Neural crest cell (in vitro differentiated cells): Measurements from ENCODE around the gene CYP26C1. TPM values are rescaled to one million over a fixed set of nuclear protein-coding genes. Genes with fewer than 3 reads are reported as not detected.

Experiments used
- DNase-seq: peaks from one replicate; pipeline ENCODE4 v3.0.0; 2021; ENCODE audit warnings: low read depth, mixed read lengths, low spot score
- H3K27ac Mint-ChIP-seq: one replicate; pipeline ENCODE4 v1.8.0; 2021; ENCODE audit warnings: mild to moderate bottlenecking, mixed read lengths; ENCODE audit not compliant: unreplicated experiment
- H3K27me3 Mint-ChIP-seq: 2 replicates; pipeline ENCODE4 v1.8.0; 2021; ENCODE audit warnings: low read depth, mild to moderate bottlenecking, mixed read lengths
- H3K36me3 Mint-ChIP-seq: 2 replicates; pipeline ENCODE4 v1.8.0; 2021; ENCODE audit warnings: low read depth, mild to moderate bottlenecking, mixed read lengths
- H3K4me1 Mint-ChIP-seq: 2 replicates; pipeline ENCODE4 v1.8.0; 2021; ENCODE audit warnings: mixed read lengths
- H3K4me3 Mint-ChIP-seq: one replicate; pipeline ENCODE4 v1.8.0; 2021; ENCODE audit warnings: mild to moderate bottlenecking, mixed read lengths
- H3K9me3 Mint-ChIP-seq: 2 replicates; pipeline ENCODE4 v1.8.0; 2021; ENCODE audit warnings: mixed read lengths
- total RNA-seq: library from RNA; stranded (reverse); gene quantifications from 2 replicates; pipeline ENCODE4 v1.2.1, GENCODE V29; 2021
- TF ChIP-seq, protein P1 (sequence below): fragments of 200-600 bp; sonication (generic); conservative IDR thresholded peaks from 2 replicates; pipeline ENCODE4 v1.5.0; 2021; ENCODE audit warnings: antibody characterized with exemption, mild to moderate bottlenecking

The CYP26C1 gene
- total RNA-seq, 1 donor from 2014 or later, result 0.37 TPM

GRCh38 chr10:93039110-93039509, 21.5 kb upstream of the CYP26C1 start:
- Mint-ChIP-seq H3K36me3 (no peaks in the 10 kb centered on the region), H3K27ac (no peak overlapping the region), H3K9me3 (no peaks in the 10 kb centered on the region), H3K4me1 (peaks cover 5% of the 10 kb centered on the region), H3K27me3 (no peaks in the 10 kb centered on the region), H3K4me3 (no peak overlapping the region)
- TF ChIP-seq, protein P1, sequence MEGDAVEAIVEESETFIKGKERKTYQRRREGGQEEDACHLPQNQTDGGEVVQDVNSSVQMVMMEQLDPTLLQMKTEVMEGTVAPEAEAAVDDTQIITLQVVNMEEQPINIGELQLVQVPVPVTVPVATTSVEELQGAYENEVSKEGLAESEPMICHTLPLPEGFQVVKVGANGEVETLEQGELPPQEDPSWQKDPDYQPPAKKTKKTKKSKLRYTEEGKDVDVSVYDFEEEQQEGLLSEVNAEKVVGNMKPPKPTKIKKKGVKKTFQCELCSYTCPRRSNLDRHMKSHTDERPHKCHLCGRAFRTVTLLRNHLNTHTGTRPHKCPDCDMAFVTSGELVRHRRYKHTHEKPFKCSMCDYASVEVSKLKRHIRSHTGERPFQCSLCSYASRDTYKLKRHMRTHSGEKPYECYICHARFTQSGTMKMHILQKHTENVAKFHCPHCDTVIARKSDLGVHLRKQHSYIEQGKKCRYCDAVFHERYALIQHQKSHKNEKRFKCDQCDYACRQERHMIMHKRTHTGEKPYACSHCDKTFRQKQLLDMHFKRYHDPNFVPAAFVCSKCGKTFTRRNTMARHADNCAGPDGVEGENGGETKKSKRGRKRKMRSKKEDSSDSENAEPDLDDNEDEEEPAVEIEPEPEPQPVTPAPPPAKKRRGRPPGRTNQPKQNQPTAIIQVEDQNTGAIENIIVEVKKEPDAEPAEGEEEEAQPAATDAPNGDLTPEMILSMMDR, result no peak
- no peak for DNase-seq

DNA sequence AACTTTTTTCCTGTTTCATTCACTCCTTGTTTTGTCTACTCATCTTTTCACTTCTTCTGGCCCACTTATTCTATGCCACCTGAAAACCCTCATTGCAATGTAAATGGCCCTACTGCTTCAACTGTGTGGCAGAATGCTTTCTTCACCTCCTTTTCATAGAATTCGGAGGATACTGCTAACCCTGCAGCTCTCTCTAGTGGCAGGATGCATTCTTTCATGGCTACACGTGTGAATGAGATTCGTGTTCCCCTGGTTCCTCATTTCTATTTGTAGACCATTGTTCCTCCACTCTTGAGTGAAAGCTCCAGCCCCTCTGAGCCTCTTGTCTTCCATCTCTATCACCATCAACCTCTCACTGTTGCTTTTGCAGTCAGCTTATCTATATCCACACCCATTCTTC, 20.9 kb upstream of the CYP26C1 start:
- Mint-ChIP-seq H3K9me3 (no peaks in the 10 kb centered on the region), H3K27me3 (no peaks in the 10 kb centered on the region), H3K4me1 (peaks cover 5% of the 10 kb centered on the region), H3K27ac (no peak overlapping the region), H3K4me3 (no peak overlapping the region), H3K36me3 (no peaks in the 10 kb centered on the region)
- DNase-seq, result no peak
- TF ChIP-seq, protein P1, result no peak

DNA sequence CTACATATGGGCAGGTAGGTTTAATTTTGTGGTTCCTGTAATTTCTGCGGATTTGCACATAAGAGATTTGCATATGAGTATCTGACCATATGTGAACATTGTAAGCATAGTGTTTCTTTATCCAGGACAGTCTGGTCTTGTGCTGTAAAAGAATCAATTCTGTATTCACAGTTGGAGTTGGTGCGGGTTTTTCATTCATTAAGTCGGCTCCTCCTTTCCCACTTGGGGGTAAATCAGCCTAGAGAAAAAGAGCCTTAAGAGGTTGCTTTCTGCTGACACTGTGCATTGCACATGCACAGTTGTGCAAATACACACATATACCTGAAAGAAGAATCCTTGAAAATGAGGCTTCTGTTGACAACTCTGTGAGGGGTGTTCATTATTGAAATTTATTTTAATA, 6.1 kb upstream of the CYP26C1 start:
- no peak overlapping the region for H3K4me3 Mint-ChIP-seq
- TF ChIP-seq, protein P1, result no peak
- H3K27ac Mint-ChIP-seq, result no peak overlapping the region
- peaks cover 12% of the 10 kb centered on the region for H3K27me3 Mint-ChIP-seq
- H3K36me3 Mint-ChIP-seq, result peaks cover 12% of the 10 kb centered on the region
- H3K4me1 Mint-ChIP-seq, result peaks cover 6% of the 10 kb centered on the region
- H3K9me3 Mint-ChIP-seq, result no peaks in the 10 kb centered on the region
- no peak for DNase-seq

DNA sequence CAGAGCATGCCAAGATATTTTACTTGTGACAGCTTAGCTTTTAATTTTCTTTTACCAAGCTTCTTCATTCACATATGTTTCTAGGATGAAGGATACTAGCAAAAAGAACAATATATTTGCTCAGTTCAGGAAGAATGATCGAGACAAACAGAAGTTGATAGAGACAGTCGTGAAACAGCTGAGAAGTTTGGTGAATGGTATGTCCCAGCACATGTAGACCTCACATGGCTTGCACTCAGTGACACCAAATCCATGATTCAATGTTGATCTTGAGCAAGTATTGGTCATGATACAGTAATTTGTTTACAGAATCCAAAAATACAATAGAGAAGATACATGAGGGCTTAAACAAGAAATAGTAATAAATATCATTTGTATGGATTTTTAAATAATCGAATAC, 2.5 kb upstream of the CYP26C1 start:
- no peak for DNase-seq
- Mint-ChIP-seq H3K4me3 (no peak overlapping the region), H3K4me1 (no peaks in the 10 kb centered on the region), H3K36me3 (peaks cover 21% of the 10 kb centered on the region), H3K9me3 (no peaks in the 10 kb centered on the region), H3K27ac (no peak overlapping the region), H3K27me3 (peaks cover 41% of the 10 kb centered on the region)
- TF ChIP-seq, protein P1, result no peak

DNA sequence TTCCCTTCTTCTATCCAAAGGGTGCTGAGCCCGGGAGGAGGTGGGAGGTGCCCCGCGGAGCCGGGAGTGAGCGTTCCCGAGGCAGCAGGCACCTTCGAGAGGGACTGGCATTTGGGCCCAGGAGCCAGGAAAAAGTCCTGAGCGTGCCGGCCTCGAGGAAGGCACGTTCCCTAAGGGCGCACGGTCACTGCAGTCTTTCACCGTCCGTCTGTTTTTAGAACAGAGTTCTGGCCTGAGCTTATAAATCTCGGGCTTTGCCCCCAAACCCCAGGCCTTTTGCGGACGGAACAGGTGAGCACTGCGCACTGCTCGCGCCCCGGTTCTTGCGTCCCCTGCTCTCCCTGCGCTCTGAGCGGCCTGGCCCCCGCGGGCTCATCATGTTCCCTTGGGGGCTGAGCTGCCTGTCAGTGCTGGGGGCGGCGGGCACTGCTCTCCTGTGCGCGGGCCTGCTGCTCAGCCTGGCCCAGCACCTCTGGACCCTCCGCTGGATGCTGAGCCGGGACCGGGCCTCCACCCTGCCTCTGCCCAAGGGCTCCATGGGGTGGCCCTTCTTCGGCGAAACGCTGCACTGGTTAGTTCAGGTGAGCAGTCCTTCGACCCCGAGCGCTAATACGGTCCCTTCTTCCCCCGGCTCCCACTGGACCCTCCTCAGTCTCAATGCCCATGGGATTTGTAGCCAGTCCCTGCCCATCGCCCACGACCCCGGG, 442 bp downstream of the CYP26C1 start:
- Mint-ChIP-seq H3K36me3 (peaks cover 21% of the 10 kb centered on the region), H3K4me1 (peaks cover 5% of the 10 kb centered on the region), H3K27me3 (peaks cover 66% of the 10 kb centered on the region), H3K27ac (no peak overlapping the region), H3K9me3 (no peaks in the 10 kb centered on the region), H3K4me3 (no peak overlapping the region)
- TF ChIP-seq, protein P1, result no peak
- DNase-seq, result no peak
